GM18951 (cell line): ENCODE data around the gene DCAF16.
"Not testable (repeated sequence)": the region's sequence is repeated elsewhere in the genome, so short reads cannot be mapped to it uniquely, and the experiment has no call there.

Source experiments
- POLR2A ChIP-seq: IDR thresholded peaks from 4 replicates; pipeline ENCODE4 v1.6.1; 2011; ENCODE audit warnings: mild to moderate bottlenecking; ENCODE audit not compliant: insufficient read length, insufficient read depth; ENCODE audit errors: extremely low read depth
- in situ Hi-C: fragments of 300-500 bp; cut with MboI; formaldehyde crosslinking; loops from one replicate; pipeline ENCODE4 v1.12.0; 2022; ENCODE audit warnings: low sequenced_read_pairs, mixed read lengths, inconsistent platforms; ENCODE audit not compliant: unreplicated experiment

Gene DCAF16

GRCh38 chr4:17810260-17811077 lies at the start of gene DCAF16, which contains the start of gene NCAPG:
TSS of gene DCAF16 (minus strand) at chr4:17810757. CDS start at chr4:17804141, 6,616 bp downstream.
TSS of gene NCAPG (plus strand) at chr4:17810979. CDS start at chr4:17811078, 99 bp downstream.
- in situ Hi-C loops: loop anchor here (10.0 to 25.0 kb wide), 2 partner anchors 554 to 777 kb away; no protein-coding TSS in a partner anchor
- TF ChIP-seq POLR2A: peak; percentile 91

GRCh38 chr4:17859793-17860406 lies 49.3 kb upstream of the DCAF16 start:
- TF ChIP-seq POLR2A: no peak
- in situ Hi-C loops: no loop called here

- no peak for TF ChIP-seq POLR2A
- in situ Hi-C loops: no loop called here
Observed at GRCh38 chr4:17854036-17854435, 43.5 kb upstream of the DCAF16 start.

- in situ Hi-C loops: no loop called here
- no peak for TF ChIP-seq POLR2A
Observed at GRCh38 chr4:17851959-17852358, 41.4 kb upstream of the DCAF16 start.

- in situ Hi-C loops: not testable (repeated sequence)
Observed at GRCh38 chr4:17850295-17850694, 39.7 kb upstream of the DCAF16 start.

- TF ChIP-seq POLR2A: no peak
- in situ Hi-C loops: no loop called here
Observed at GRCh38 chr4:17846266-17846665, 35.7 kb upstream of the DCAF16 start.

GRCh38 chr4:17823871-17824669 lies 13.5 kb upstream of the DCAF16 start:
- in situ Hi-C loops: loop anchor here (25.0 kb wide), 1 partner anchor 763 kb away; no protein-coding TSS in a partner anchor

GRCh38 chr4:17817027-17817426 lies 6.5 kb upstream of the DCAF16 start:
- in situ Hi-C loops: loop anchor here (10.0 to 25.0 kb wide), 2 partner anchors 548 to 770 kb away; no protein-coding TSS in a partner anchor

More at GRCh38 chr4:17823871-17824669, 13.5 kb upstream of the DCAF16 start:
- no peak for TF ChIP-seq POLR2A

GRCh38 chr4:17816142-17816541 lies 5.6 kb upstream of the DCAF16 start:
- no peak for TF ChIP-seq POLR2A
- in situ Hi-C loops: loop anchor here (10.0 to 25.0 kb wide), 2 partner anchors 549 to 771 kb away; no protein-coding TSS in a partner anchor

More at GRCh38 chr4:17817027-17817426, 6.5 kb upstream of the DCAF16 start:
- TF ChIP-seq POLR2A: no peak

- TF ChIP-seq POLR2A: no peak
- in situ Hi-C loops: loop anchor here (10.0 to 25.0 kb wide), 2 partner anchors 551 to 773 kb away; no protein-coding TSS in a partner anchor
Observed at GRCh38 chr4:17814140-17814539, 3.6 kb upstream of the DCAF16 start.

GRCh38 chr4:17812801-17813200 lies 2.2 kb upstream of the DCAF16 start:
- TF ChIP-seq POLR2A: no peak
- in situ Hi-C loops: loop anchor here (10.0 to 25.0 kb wide), 2 partner anchors 552 to 774 kb away; no protein-coding TSS in a partner anchor

GRCh38 chr4:17812125-17812524 lies 1.6 kb upstream of the DCAF16 start:
- in situ Hi-C loops: loop anchor here (10.0 to 25.0 kb wide), 2 partner anchors 553 to 775 kb away; no protein-coding TSS in a partner anchor
- TF ChIP-seq POLR2A: no peak

GRCh38 chr4:17811078-17811603 lies 584 bp upstream of the DCAF16 start:
- TF ChIP-seq POLR2A: no peak
- in situ Hi-C loops: loop anchor here (10.0 to 25.0 kb wide), 2 partner anchors 554 to 776 kb away; no protein-coding TSS in a partner anchor
